GM18907 (cell line): ENCODE data around the gene PDLIM4.

Experiments
- ATAC-seq: cut with Tn5 transposase; IDR thresholded peaks from one replicate; pipeline ENCODE4 v1.9.1; 2021; ENCODE audit warnings: mild to moderate bottlenecking, moderate library complexity; ENCODE audit not compliant: unreplicated experiment

Gene PDLIM4

DNA sequence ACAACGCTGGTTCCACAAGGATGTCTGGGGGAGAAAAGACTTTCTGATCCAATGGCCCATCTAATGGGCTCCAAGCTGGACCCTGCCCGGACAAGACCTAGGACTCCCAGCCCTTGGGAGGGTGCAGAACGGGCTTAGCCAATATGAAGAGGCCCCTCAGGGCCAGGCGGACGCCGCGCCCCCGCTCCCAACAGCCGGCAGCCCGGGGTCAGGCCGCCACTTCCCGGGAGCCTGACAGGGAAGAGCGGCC, 30.3 kb upstream of the PDLIM4 start:
- ATAC-seq, result no peak

DNA sequence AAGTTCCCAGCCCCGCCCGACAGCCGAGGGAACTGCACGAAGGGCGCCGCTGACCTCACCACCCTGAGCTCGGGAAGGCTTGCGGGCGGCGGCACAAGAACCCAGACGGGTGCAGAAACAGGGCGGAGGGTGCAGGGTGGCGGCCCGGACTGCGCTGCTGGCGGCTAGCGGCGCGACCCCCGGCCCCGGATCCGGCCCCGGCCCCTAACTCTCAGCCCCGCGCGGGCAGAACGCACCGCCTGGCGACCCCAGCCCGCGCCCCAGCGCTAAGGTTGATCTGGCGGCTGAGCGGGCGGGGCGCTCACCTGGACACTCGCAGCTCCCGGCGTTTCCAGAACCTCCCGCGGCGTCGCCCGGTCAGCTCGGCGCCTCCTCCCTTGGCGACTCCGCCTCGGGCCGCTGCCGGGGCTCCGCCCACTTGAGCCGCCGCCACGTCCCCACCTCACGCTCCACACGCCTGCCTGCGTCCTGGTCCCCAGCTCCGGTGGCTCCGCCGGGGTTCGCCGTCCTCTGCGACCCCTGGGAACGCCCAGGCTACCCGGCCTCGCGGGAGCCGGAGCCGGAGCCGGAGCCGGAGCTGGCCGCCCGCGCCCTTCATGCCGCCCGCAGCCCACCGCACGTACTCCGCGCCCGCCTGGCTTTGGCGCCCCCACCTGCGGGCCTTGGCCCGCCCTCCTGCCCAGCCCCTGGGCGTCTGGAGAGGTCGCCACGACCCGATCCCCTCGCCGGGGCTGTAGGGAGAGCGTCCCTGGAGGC, 29.8 kb upstream of the PDLIM4 start, which contains the start of gene P4HA2:
Gene P4HA2 (minus strand): TSS at position 369 of the 756 bp plus-strand sequence. CDS start 9,227 bp downstream, outside the sequence.
- ATAC-seq, result peak; percentile 90

DNA sequence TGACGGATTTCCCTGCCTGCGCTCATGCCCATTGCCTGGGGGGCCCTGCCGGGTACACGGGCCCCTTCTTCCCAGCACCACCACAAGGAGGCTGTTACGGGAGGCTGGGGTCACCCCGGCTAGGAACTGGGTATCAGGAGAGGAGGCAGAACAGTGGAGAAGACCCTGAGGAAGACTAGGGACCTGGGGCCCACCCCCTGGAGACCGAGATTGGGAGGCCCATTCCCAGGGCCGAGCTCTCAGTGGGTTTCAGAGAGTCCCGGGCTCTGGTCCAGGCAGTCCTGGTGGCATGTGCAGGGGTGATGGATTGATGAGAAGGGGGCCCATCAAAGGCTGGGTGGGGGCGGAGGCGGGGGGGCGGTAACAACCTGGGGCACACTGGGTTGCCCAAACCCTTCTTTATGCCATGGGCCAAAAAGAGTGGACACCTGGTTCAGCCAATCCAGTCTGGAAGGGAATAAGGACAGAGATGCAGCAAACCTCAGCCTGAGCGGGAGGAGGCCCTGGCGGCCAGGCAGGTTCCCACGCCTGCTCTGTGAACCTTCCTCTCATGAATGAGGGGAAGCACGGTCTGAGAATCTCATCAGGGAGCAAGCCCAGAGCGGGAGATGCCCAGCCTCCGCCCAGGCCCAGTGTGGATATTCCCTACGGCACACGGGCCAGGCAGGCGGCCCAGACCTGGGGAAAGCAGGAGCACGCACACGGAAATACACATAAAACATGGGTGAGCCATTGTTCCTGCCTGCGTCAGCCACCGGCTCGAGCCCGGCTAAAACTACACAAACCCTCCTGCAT, 29.1 kb upstream of the PDLIM4 start:
- no peak for ATAC-seq

DNA sequence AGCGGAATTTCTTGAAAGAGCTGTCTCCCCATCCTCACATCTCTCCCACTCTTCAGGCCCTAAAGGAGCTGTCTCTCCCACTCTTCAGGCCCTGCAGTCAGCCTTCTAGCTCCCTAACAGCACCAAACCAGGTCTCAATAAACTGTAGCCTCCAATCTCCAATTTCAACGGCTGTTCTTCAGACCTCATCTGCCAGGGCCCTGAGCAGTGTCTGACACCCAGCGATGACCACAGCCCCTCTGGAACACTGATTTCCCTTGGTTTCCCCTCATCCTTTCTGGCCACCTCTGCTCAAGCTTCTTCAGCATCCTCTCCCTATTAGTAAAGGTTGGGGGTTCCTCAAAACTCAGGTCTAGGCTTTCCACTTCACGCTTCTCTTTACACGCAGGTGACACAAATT, 28.3 kb upstream of the PDLIM4 start:
- ATAC-seq, result no peak

DNA sequence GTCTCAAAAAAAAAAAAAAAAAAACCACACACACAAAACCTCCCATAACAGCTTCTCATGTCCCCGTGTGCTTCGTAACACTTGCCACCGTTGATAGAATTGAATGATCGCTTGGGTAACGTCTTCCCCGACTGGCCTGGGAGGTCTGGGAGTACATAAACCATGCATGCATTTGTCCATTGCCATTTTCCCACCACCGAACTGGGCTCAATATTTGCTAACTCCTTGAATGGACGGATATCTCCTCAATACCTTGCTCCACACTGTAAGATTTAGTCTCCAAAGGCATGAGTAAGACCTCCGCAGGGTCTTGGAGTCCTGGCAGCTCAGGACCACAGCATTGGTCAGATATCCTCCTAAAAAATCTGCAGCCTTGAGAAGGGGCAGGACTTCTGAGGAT, 26.6 kb upstream of the PDLIM4 start:
- no peak for ATAC-seq

DNA sequence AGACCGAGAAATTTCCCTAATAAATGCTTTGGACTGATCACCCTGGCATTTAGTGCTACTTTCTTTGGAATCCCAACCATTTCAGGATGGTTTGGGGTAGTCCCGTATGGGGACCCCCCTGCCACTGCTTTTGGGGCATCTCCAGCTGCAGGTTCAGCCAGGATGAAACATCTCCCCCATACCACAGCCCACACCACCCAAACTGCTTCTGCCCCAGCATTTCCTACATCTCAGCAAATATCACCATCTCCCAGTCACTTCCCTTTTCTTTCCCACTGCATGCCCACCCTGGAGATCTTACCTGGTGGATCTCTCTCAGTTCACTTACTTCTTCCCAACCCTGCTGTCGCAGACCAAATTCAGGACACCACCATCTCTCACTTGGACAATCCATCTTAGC, 25.0 kb upstream of the PDLIM4 start:
- ATAC-seq, result no peak

DNA sequence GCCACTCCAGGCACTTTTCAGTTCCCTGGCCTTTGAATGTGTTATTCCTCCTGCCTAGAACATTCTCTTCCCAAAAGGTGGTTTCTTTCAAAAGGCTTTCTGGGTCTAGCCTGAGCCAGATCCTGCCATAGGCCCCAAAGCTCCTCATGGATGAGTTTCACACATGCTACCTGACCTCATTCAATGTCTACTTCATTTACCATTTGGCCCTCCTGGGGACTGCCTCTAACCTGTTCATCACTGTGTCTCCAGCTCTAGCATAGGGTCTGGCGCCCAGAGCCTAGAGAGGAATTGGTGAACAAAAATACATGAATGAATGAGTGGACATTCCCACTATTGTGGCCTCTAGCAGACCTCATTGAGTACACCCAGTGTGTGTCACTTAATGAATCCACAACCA, 24.4 kb upstream of the PDLIM4 start:
- no peak for ATAC-seq

DNA sequence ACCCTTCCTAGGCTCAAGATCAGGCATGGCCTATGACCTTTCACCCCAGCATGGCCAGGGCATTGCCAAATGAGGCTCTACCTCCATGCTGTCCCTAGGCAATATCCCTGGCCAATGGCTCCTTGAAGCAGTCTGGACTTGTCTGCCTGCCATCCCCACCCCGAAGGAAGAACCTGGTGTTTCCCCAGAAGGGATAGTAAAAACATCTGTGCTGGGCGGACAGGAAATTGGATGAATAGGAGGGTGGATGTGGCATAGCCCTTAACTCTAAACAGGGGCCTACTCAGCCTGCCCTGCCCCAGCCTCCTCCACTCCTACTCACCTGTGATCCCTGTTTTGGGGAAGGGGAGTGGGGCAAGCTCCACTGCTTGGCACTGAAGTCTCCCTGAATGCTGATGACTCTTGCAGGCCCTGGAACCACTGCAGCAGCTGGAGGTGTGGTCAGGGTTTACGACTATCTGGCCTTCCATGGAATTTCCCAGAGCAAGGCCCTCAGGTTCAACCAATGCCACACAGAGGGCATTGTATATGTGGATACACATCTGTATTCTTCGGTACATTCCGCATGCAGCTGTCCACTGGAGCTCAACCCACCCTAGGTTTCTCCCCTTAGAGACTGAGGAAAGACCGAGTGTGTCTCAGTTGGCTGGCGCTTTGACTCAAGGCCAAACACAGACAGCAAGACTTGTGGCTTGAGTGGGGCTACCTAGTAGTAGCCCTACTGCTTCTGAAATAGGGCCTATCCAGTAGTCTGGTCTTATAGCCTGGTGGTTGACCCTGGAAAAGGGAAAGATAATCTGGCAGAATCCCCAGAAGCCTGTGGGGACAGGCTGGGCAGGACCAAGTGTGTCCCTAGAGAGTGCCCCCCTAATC, 23.4 kb upstream of the PDLIM4 start:
- ATAC-seq, result no peak

DNA sequence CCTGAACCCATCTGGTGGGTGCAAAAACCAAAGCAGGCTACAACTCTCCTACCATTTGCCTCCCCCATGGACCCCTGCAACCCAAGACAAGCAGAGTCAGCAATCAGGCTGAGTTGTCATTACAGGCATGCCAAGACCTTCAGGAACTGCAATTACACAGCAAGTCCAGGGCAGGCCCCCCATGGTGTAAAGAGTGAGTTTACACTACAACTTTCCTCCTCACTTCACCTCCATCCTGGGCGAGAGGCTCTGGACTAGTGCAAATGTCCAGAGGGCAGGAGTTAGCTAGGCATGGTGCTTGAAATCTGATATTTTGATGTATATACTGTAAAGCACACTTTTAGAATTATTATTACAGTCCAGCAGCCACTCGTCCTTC, 22.8 kb upstream of the PDLIM4 start:
- ATAC-seq, result no peak

DNA sequence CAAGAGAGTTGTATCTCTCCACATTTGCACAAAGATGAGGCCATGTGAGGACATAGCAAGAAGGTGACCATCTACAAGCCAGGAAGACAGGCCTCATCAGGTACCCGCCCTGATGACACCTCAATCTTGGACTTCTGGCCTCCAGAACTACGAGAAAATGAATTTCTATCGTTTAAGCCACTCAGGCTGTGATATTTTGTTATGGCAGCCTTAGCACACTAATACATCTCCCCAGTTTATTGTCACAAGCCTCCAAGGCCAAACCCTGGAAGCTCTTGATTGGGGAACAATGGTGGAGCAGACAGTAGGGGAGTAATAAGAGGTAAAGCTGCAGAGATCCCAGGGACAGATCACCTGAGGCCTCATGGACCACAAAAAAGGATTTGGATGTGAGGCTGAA, 22.2 kb upstream of the PDLIM4 start:
- ATAC-seq, result no peak

DNA sequence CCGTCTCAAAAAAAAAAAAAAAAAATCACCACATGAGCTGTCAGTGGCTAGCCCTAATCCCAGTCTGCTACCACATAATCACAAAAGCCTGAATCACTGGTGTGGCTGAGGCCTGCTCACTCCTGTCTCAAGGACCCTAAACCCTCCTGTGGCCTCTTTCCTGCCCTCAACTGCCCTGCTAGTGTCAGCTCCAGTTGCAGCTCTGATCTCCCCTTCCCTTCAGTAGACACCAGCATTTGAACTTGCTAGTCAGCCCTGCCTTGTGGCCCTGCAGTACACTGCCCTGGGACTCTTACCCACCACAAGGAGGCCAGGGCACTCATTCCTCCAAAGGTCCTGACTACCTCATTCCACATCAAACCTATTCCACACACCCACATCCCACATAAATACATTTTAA, 20.4 kb upstream of the PDLIM4 start:
- no peak for ATAC-seq

DNA sequence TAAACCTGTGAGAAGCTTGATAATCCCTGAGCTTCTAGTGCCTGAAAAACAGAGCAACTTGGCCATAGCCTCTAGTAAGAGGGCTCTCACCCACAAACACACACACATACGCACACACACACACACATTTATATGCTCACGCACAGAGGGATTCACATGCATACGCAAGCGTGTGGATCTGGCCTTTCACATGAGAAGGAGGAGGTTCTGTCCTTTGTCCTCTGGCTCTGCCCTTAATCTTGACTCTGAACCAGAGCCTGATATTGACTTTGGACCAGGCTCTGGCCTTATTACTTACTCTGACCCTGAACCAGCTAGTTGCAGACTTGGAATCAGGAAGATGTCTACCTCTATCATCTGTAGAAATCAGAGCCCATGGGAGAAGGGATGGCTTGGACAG, 19.8 kb upstream of the PDLIM4 start:
- no peak for ATAC-seq

DNA sequence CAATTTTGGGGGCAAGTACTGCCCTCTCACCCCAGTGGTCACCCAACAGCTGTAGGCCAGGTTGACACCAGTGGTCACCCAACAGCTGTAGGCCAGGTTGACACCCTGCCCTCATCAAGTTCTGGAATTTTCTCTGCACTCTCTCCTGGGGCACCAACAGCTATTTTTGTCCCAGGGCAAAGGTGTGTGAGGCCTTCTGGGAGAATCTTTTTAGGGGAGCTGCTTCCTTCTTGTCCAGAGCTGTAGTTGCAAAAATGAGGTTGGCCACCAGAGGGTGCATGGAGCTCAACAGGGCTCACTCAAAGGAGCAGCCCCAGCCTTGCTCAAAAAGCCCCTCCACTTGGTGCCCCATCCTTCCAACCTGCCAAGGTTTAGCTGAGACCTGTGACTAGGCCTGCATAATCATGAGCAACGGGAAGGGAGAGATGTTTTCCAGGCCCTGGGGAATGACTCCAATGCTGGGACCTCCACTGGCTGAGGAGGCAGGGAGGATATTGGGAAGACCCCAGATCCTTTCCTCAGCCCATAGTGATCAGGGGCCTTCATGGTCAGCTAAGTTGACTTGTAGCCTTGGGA, 19.2 kb upstream of the PDLIM4 start:
- no peak for ATAC-seq

DNA sequence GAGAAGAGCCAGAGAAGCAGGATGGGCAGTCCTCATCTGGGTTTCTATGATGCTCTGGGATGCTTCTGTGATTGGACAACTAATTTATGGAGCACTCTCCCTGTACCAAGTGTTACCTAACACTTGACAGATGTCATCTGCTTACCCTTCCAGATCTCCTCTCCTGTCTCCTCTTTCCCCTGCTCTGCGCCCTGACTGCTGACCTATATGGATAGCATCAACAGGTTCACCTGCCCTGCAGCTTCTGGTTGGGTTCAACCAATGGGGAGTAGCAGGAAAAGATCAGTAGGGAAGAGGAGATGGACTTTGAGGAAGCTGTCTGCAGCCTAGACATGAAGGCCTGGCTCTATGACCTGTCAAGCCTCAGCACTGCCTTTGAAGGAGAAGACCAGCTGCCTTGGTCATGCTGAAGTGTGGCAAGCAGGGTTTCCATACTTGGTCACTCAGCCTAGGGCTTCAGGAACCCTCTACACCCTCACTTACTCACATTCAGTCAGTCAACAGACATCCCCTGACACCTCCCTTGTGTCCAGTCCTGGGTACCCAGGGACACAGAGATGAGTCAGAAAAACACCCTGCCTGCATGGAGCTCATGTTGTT, 18.5 kb upstream of the PDLIM4 start:
- ATAC-seq, result no peak

DNA sequence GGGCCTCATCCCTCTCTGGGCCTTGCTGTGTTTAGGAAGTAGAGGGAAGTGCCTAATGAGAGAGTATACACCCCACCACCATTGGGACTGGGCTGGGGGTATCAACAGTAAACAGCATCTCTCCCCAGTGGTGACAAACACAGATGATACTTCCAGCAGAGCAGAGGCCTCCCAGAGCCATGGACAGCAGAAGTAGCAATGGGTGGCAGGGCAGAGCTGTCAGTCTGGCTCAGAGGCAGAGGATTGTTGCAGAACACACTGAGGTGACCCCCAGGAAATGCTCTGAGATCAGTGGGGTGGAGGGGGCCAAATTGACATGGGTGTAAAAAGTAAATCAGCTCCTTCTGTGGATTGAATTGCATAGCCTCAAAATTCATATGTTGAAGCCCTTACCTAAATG, 17.7 kb upstream of the PDLIM4 start:
- no peak for ATAC-seq

DNA sequence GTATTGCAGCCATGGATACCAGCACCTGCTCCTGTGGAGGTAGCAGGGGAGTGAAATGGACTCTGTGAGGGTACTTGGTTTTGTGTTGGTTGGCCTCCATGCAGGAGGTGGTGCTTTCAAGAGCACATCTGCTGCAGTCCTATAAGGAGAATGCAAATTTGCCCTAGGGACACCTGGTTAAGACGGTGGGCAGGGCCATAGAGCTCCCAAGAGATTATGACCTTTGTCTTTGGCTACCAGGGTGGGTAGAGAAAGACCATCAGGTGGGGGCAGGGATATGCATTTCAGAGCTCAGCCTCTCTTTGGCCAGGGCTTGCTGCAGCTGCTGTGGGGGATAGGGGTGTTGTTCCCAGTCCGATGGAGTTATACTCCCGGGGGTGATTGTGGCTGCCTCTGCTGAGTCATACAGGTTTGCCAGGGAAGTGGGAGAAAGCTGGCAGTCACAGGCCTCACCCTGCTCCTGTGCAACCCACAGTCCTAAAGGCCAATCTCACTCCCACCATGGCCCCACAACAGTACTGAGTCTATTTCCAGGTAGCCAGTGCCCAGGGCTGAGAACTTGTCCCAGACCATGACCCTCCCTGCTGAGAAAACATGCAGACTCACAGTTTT, 14.0 kb upstream of the PDLIM4 start:
- no peak for ATAC-seq

DNA sequence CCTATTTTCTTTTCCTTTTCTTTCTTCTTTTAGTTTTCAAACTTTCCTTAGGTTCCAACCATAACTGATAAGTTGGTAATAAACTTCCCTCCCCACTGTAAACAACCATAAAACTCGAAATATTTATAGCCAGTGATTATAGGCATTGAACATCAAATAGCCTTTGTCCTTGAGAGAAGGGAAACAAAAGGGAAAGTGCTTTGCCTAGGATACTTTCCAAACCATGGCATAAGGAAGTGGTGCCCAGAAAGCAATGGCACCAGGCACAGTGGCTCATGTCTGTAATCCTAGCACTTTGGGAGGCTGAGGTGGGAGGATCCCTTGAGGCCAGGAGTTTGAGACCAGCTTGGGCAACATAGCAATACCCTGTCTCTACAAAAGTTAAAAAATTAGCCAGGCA, 11.9 kb upstream of the PDLIM4 start:
- ATAC-seq, result no peak

DNA sequence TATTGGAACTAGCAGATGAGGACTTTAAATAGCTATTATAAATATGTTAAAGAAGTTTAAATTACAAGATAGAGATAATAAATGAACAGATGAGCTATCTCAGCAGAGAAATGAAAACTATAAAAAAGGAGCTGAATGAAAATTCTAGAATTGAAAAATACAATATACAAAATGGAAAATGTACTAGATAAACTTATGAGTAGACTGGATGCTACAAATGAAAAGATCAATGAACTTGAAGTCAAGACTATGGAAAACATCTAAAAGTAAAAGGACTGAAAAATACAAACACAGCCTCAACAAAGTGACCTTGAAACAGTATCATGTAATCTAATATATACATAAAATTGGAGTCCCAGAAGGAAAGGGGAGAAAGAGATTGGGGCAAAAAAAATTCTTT, 10.7 kb upstream of the PDLIM4 start:
- ATAC-seq, result no peak

DNA sequence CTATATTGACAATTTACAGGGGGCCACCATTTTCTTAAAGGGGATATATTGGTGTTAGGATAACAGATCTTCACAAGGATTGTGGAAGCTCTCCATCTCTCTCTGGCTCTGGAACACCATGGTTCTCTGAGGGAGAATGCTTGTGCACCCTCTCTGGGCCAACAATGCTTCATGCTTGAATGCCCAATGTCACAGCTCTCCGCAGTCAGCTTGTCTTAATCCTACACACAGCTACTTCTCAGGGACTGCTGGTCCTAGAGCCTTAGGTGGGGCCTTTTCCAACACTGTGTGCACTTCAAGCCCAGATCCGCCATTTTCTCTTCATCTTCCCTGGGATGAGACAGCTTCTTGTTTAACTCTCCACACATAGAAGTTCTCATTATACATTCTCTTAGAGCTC, 6.9 kb upstream of the PDLIM4 start:
- no peak for ATAC-seq

DNA sequence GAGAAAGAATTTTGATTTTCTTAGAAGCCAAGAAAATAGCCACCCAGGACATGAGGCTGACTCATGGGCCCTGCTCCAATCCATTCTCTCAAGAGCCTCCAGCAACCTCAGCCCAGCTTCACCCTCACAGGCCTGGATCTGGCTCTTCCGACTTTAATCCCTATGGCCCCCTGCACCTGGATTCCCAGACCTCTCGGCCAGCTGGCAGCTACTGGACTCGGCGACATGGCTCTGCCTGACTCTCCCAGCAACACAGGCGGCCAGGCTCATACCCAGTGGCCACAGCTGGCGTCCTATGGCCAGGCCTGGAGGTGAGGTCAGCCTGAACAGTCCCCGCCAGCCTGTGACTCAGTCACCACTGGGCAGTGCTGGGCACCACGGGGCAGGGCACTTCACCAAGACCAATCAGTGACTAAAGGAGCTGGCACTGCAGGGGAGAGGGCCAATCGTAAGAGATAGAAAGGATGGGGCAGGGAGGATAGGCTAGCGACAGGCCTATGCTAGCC, 6.2 kb upstream of the PDLIM4 start:
- no peak for ATAC-seq
